MCF 10A (cell line): ENCODE data around the gene LPCAT4. TPM values are rescaled to one million over a fixed set of nuclear protein-coding genes. Genes with fewer than 3 reads are reported as not detected.

Experiments used
- BruUV-seq: library from RNA; stranded (reverse); fragments of 400-500 nt; replicated peaks from 2 replicates; lab custom pipeline; 2021; lab: Mats Ljungman, UMichigan
- CTCF ChIA-PET: fragments of 300-600 bp; sonication (Branson Sonifier 250); formaldehyde crosslinking; extraction: SDS; loops from one replicate; lab custom pipeline; 2021; ENCODE audit warnings: antibody characterized with exemption, inconsistent platforms; lab: Yijun Ruan, JAX
- POLR2A ChIA-PET: fragments of 300-600, 350-650 bp; sonication (Branson Sonifier 250); formaldehyde crosslinking; extraction: SDS; loops from one replicate; lab custom pipeline; 2020; ENCODE audit warnings: antibody characterized with exemption, inconsistent platforms; lab: Yijun Ruan, JAX
- DNase-seq: peaks from one replicate; pipeline ENCODE4 v3.0.0-alpha.2; 2018; ENCODE audit not compliant: unreplicated experiment
- H3K27ac Mint-ChIP-seq: one replicate; pipeline ENCODE4 v1.8.0; 2022; ENCODE audit warnings: mild to moderate bottlenecking, low read depth, mixed read lengths; ENCODE audit not compliant: unreplicated experiment
- H3K27me3 Mint-ChIP-seq: one replicate; pipeline ENCODE4 v1.8.0; 2022; ENCODE audit warnings: mixed read lengths; ENCODE audit not compliant: insufficient read depth, unreplicated experiment
- H3K36me3 Mint-ChIP-seq: one replicate; pipeline ENCODE4 v1.8.0; 2022; ENCODE audit warnings: mild to moderate bottlenecking, moderate library complexity, mixed read lengths; ENCODE audit not compliant: insufficient read depth, unreplicated experiment
- H3K4me1 Mint-ChIP-seq: one replicate; pipeline ENCODE4 v1.8.0; 2022; ENCODE audit warnings: mixed read lengths; ENCODE audit not compliant: insufficient read depth, unreplicated experiment
- H3K4me3 Mint-ChIP-seq: one replicate; pipeline ENCODE4 v1.8.0; 2022; ENCODE audit warnings: mild to moderate bottlenecking, moderate library complexity, mixed read lengths; ENCODE audit not compliant: unreplicated experiment
- H3K9me3 Mint-ChIP-seq: one replicate; pipeline ENCODE4 v1.8.0; 2022; ENCODE audit warnings: mixed read lengths; ENCODE audit not compliant: unreplicated experiment
- CTCF ChIP-seq: fragments of 200-600 bp; IDR thresholded peaks from one replicate; pipeline ENCODE4 v1.8.0; 2022; ENCODE audit warnings: antibody characterized with exemption, mild to moderate bottlenecking; ENCODE audit not compliant: unreplicated experiment
- intact Hi-C: fragments of 100-400 bp; cut with micrococcal nuclease; formaldehyde crosslinking; loops from 2 replicates; pipeline ENCODE4 v1.14.1; 2022
- total RNA-seq: library from RNA; stranded (reverse); gene quantifications from 2 replicates; pipeline ENCODE4 v1.2.3, GENCODE V29; 2022

Gene LPCAT4
- total RNA-seq, 1 experiment from 2014 or later, result 17.4 TPM

DNA sequence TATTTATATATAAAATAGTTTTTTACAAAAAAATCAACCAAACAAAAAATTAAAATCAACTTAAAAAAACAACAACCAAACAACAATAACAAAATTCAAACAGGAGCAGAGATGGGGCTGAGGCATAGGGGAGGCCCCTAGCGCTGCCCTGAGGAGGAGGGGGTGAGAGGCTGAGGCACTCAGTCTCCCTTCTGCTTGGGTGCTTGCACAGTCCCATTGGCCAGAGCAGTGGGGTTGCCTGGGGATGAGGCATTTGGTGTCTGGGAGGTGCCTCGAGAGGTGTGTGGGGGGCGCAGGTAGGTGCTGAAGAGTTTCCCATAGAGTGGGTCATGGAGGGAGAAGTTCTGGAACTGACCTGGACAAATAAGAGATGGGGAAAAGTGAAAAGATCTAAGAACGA lies 8.0 kb downstream of the LPCAT4 start:
- no peak overlapping the region for H3K4me3 Mint-ChIP-seq
- no peaks in the 10 kb centered on the region for H3K27me3 Mint-ChIP-seq
- H3K4me1 Mint-ChIP-seq, result peaks cover 13% of the 10 kb centered on the region
- ChIA-PET POLR2A (interaction anchor here (1.7 to 2.1 kb wide), 2 partner anchors 9 to 16 kb away, joined by 6 to 8 read pairs; partner anchors contain the start of genes LPCAT4, NOP10 and NUTM1), CTCF (interaction anchor here (0.6 to 2.1 kb wide), 5 partner anchors 8 to 298 kb away, joined by 3 to 13 read pairs (median 3); partner anchors contain the start of gene LPCAT4)
- no peak for TF ChIP-seq CTCF
- H3K36me3 Mint-ChIP-seq, result peaks cover 29% of the 10 kb centered on the region
- DNase-seq, result no peak
- BruUV-seq, result no TSS peak
- H3K27ac Mint-ChIP-seq, result no peak overlapping the region
- no peaks in the 10 kb centered on the region for H3K9me3 Mint-ChIP-seq
- intact Hi-C loops, result no loop called here

DNA sequence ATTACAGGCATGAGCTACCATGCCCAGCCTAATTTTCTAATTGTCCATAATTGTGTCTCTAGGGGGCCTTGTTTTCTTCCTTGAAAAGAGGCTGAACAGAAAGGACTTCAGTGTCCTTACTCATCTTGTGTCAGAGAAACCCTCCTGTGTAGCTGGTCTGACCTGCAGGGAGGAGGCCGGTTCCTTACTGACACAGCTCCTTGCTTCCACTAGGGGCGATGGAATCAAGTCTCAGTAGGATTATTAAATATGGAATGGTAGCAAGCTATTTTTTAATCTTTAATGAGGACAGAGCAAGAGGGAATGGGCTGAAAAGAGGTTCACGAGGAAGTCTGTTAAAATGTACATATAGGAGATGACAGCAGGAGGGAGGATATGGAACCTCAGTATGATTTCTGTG lies 8.6 kb downstream of the LPCAT4 start:
- no peaks in the 10 kb centered on the region for H3K9me3 Mint-ChIP-seq
- intact Hi-C loops, result no loop called here

DNA sequence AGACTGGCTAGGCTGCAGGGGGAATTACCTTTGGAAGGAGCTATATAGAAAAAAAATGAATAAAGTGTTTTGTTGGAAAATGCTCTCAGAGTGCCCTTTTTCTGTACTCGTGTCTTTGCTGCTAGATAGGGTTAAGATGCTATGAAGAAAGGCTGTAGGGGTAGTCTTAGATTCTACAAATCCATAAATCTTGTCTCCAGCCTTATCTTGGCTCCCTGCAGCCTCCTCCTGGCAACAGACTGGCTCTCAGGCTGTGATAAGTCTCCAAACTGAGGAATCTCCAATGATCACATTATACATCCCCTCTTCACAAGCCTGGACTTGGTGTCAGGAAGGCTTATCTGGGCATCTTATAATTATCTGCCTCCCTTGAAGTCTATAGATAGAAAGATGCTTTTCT lies 9.3 kb downstream of the LPCAT4 start:
- ChIA-PET CTCF (interaction anchor here (0.7 to 2.1 kb wide), 6 partner anchors 10 to 116 kb away, joined by 4 to 13 read pairs (median 5); partner anchors contain the start of genes LPCAT4 and NOP10), POLR2A (interaction anchor here (1.3 to 2.1 kb wide), 2 partner anchors 10 to 15 kb away, joined by 4 to 8 read pairs; partner anchors contain the start of genes LPCAT4, NOP10 and NUTM1)
- DNase-seq, result no peak
- Mint-ChIP-seq H3K4me1 (peaks cover 7% of the 10 kb centered on the region), H3K9me3 (no peaks in the 10 kb centered on the region), H3K27me3 (no peaks in the 10 kb centered on the region), H3K36me3 (peaks cover 18% of the 10 kb centered on the region), H3K4me3 (no peak overlapping the region), H3K27ac (no peak overlapping the region)
- no TSS peak for BruUV-seq
- TF ChIP-seq CTCF, result no peak
- intact Hi-C loops, result no loop called here

More for the DNA sequence above, 8.6 kb downstream of the LPCAT4 start:
- no TSS peak for BruUV-seq
- ChIA-PET CTCF (interaction anchor here (0.6 to 2.1 kb wide), 7 partner anchors 9 to 297 kb away, joined by 3 to 13 read pairs (median 4); partner anchors contain the start of genes LPCAT4 and NOP10), POLR2A (interaction anchor here (0.7 to 2.1 kb wide), 3 partner anchors 9 to 116 kb away, joined by 3 to 8 read pairs (median 4); partner anchors contain the start of genes LPCAT4, NOP10 and NUTM1)
- H3K4me3 Mint-ChIP-seq, result no peak overlapping the region
- DNase-seq, result no peak
- peak; percentile 17 for TF ChIP-seq CTCF
- H3K4me1 Mint-ChIP-seq, result peaks cover 13% of the 10 kb centered on the region
- H3K27ac Mint-ChIP-seq, result no peak overlapping the region
- peaks cover 25% of the 10 kb centered on the region for H3K36me3 Mint-ChIP-seq
- no peaks in the 10 kb centered on the region for H3K27me3 Mint-ChIP-seq

DNA sequence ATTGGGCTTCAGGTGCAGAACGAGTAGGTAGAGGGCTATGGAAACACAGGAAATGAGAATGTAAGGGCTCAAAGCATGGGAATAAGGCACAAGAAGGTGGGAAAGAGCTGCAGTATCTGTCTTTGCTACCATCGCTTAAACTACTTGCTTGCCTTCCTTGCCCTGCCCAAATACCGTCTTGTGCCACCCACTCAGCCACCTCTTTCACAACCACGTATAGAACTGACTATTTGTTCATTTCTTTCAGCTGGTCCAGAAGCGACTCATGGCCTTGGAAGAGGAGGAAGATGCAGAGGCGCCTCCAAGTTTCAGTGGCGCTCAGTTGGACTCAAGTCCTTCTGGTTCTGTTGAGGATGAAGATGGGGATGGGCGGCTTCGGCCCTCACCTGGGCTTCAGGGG lies 11.8 kb downstream of the LPCAT4 start:
- ChIA-PET POLR2A (interaction anchor here (1.0 to 1.8 kb wide), 4 partner anchors 9 to 17 kb away, joined by 3 to 9 read pairs (median 6); partner anchors contain the start of genes LPCAT4, NOP10, NUTM1 and SLC12A6), CTCF (interaction anchor here (0.6 to 2.1 kb wide), 5 partner anchors 11 to 232 kb away, joined by 3 to 10 read pairs (median 6); partner anchors contain the start of genes LPCAT4, NOP10 and NUTM1)
- Mint-ChIP-seq H3K4me1 (peaks cover 6% of the 10 kb centered on the region), H3K9me3 (no peaks in the 10 kb centered on the region), H3K27ac (no peak overlapping the region), H3K27me3 (no peaks in the 10 kb centered on the region), H3K4me3 (no peak overlapping the region), H3K36me3 (peaks cover 7% of the 10 kb centered on the region)
- no TSS peak for BruUV-seq
- TF ChIP-seq CTCF, result no peak
- intact Hi-C loops, result no loop called here
- DNase-seq, result peak; percentile 30
